Stimulated activated effector memory CD8-positive, alpha-beta T cell treated with anti-CD3 and anti-CD28 coated beads, Interleukin-12 subunit alpha, Interleukin-12 subunit beta, amount 100 ng/mL, for 72 hours (primary cell): ENCODE data around the gene SBDS.
"Not testable (repeated sequence)": the region's sequence is repeated elsewhere in the genome, so short reads cannot be mapped to it uniquely, and the experiment has no call there.

Source experiments
- ATAC-seq: fragments of 150-1000 bp; cut with Tn5 transposase; 2 replicates; pipeline ENCODE4 v1.10.0; 2021
- DNase-seq, 2 donors: peaks; one replicate each; pipeline ENCODE4 v3.0.0; 2021 to 2022; ENCODE audit warnings: low spot score in 2 of 2
- H3K27ac Mint-ChIP-seq: one replicate; pipeline ENCODE4 v1.8.0; 2022; ENCODE audit warnings: mild to moderate bottlenecking, mixed read lengths
- H3K36me3 Mint-ChIP-seq: one replicate; pipeline ENCODE4 v1.8.0; 2022; ENCODE audit warnings: mild to moderate bottlenecking, mixed read lengths
- H3K4me1 Mint-ChIP-seq: one replicate; pipeline ENCODE4 v1.8.0; 2022; ENCODE audit warnings: mixed read lengths
- H3K4me3 Mint-ChIP-seq: one replicate; pipeline ENCODE4 v1.8.0; 2022; ENCODE audit warnings: mild to moderate bottlenecking, mixed read lengths
- H3K9me3 Mint-ChIP-seq: one replicate; pipeline ENCODE4 v1.8.0; 2022; ENCODE audit warnings: mixed read lengths

The SBDS gene

DNA sequence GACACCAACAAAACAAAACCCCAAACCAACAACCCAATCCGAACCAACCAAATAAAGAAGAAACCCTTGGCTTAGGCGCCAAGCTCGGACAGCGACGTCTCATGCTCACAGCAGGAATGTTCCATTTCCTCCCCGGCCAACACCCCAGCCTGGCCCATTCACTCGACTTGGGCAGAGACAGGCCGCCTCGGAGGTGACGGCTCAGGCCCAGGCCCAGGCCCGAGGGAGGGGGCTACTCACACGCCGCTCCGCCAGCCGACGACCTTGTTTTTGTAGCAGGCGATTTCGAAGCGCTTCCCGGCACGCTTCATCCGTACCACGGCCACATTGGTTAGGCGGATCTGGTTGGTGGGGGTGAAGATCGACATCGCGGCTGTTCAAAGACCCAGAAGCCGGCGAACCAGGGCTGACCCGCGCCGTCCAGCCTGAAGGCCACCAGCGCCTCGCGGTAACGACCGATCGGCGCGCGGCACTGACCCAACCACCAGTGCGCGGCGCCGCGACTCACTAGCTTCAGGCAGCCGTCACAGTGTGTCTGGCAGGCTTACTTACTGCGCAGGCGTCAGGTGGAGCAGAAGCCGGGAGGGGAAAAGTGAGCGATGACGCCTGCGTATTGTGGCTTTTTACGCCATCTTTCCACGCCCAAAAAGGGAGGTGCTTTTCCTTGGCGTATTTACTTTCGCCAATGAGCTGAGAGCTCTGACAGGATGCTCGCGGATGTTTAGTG is at the start of gene SBDS:
SBDS (minus strand) TSS at position 537 of the 727 bp plus-strand sequence; CDS start at position 368, 169 bp downstream.
- ATAC-seq = peak; percentile 80
- H3K27ac Mint-ChIP-seq = peak within 1 kb of the TSS; percentile 100
- peaks cover 17% of the 10 kb centered on the region for H3K4me1 Mint-ChIP-seq
- H3K36me3 Mint-ChIP-seq = peaks cover 82% of the 10 kb centered on the region
- H3K9me3 Mint-ChIP-seq = not testable (repeated sequence)
- DNase-seq = peak; percentile 72 to 95
- H3K4me3 Mint-ChIP-seq = peak within 1 kb of the TSS; percentile 98

DNA sequence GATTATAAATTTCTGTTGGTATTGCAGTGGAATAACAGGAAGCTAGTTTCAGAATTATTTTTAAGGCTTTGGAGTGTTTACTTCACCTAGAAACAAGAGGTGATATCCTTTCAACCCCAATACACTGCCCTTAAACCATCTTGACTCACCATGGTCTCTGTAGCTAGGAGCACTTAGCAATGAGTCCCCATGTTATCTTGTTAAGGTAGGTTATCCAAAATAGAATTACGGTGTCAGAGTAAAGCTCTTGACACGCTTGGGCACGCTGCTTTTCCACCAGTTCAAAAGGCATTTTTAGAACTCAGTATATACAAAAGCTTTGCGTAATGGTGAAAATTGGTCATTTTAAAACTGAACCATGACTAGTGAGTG is 48.2 kb upstream of the SBDS start:
- ATAC-seq, H3K9me3 Mint-ChIP-seq, H3K27ac Mint-ChIP-seq, H3K4me3 Mint-ChIP-seq, DNase-seq: not testable (repeated sequence)
- Mint-ChIP-seq H3K36me3 (peaks cover 25% of the 10 kb centered on the region), H3K4me1 (peaks cover 15% of the 10 kb centered on the region)

DNA sequence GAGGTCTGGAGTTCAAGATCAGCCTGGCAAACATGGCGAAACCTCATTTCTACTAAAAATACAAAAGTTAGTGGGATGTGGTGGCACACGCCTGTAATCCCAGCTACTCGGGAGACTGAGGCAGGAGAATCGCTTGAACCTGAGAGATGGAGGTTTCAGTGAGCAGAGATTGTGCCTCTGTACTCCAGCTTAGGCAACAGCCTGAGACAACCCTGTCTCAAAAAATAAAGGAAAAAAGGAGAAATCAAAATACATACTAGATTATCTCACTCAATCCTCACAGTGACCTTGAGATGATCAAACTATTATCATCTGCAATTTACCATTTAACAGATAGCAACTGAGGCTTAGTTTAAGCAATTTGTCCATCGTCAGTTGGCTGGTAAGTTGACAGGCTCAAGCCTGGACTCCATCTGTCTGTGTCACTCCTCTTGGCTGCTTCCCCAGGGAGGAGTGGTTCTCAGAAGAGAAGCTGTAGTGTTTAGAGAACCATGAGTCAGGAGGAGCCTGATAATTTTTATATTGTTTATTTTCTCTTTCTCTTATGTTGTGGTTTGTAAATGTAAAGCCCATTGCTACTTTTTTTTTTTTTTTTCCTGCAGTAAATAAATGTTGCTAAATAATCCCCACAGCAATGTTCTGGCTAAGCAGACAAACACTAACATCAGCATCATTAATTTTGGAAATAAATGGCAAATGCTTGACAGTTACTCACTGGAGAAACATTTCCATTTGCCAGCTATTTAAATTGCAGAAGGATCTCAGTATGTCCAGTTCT is 47.6 kb upstream of the SBDS start:
- H3K36me3 Mint-ChIP-seq = peaks cover 24% of the 10 kb centered on the region
- not testable (repeated sequence) for H3K9me3 Mint-ChIP-seq, H3K4me3 Mint-ChIP-seq, ATAC-seq, DNase-seq
- H3K27ac Mint-ChIP-seq = peak overlapping the region; percentile 23
- peaks cover 15% of the 10 kb centered on the region for H3K4me1 Mint-ChIP-seq

DNA sequence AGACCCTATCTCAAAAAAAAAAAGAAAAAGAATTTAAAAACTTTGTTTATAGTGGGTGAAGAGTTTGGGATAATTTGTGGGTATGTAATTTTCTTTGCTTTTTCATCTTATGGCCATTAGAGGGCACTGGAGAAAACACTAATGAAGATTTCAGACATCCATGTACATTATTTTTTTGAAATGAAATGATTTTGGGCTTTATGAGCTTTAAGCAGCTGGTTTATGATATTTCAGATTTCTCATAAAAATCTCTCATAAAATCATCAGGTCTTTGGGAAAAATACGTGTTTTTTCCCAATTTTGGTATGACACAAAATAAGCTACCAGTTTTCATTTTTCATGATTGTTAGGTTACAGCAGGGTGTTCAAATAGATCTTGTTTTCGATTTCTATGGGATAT is 45.4 kb upstream of the SBDS start:
- not testable (repeated sequence) for H3K9me3 Mint-ChIP-seq, ATAC-seq, H3K27ac Mint-ChIP-seq

DNA sequence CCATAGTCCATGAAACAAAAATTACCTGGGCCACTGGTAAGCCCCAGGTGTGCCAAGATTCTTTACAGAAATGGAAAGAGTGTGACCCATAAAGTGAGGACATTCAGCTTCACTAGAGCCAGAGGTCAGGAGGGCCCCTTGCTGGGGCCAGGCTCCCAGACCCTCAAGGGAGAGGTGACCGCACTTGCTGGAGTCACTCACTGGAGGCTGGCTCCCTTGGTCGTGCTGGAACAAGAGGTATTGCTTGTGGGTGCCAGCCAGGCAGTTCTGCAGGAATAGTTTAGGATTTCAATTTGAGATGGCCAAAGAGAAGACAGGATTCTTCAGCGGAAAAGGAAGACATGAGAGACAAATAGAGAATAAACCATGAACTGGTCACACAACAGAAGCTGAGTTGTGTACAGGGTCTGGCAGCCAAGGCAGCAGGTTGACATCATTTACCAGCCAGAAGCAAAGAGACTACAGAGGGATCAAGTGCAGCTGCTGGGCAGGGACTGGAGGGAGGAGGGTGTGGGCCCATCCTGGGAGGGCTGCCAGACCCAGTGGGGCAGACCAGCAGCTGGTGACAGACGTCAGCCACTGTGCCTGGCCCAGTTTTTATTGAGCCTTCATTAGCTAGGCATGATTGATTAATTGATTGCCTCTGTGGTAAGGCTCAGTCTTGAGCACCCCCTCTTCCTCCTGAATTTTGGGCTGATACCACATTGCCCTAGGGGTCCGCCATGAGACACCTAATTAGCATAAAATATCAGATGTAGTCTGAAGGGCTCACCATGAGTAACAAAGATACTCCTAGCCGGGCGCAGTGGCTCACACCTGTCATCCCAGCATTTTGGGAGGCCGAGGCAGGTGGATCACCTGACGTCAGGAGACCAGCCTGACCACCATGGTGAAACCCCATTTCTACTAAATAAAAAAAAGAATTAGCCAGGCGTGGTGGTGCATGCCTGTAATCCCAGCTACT is 41.3 kb upstream of the SBDS start:
- ATAC-seq, H3K4me3 Mint-ChIP-seq, H3K27ac Mint-ChIP-seq, H3K4me1 Mint-ChIP-seq, H3K9me3 Mint-ChIP-seq, DNase-seq: not testable (repeated sequence)
- H3K36me3 Mint-ChIP-seq = peaks cover 44% of the 10 kb centered on the region

More for the DNA sequence above, 45.4 kb upstream of the SBDS start:
- not testable (repeated sequence) for H3K4me3 Mint-ChIP-seq, DNase-seq
- Mint-ChIP-seq H3K36me3 (peaks cover 24% of the 10 kb centered on the region), H3K4me1 (peaks cover 12% of the 10 kb centered on the region)

DNA sequence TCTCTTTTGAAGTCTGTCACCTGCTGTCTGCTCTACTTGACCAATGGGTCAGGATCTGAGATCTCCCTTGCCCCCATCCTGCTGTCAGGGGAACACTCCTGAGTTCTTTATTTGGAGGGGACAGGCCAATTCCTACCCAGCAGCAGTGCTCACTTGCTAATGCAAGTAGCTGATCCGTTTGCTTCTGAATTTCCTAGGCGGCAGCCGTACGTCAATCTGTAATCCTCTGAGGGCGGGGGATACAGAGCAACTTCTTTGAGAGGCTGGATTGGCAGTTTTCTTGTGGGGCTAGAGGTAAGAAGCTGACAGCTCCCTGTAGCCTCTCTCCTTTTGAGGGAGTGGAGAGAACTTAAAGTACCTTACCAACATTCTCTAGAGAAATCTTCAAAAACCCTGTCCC is 37.9 kb upstream of the SBDS start:
- Mint-ChIP-seq H3K4me1 (no peaks in the 10 kb centered on the region), H3K27ac (peak overlapping the region; percentile 34), H3K36me3 (peaks cover 51% of the 10 kb centered on the region), H3K9me3 (no peaks in the 10 kb centered on the region), H3K4me3 (no peak overlapping the region)
- ATAC-seq (no peak), DNase-seq (no peak)

DNA sequence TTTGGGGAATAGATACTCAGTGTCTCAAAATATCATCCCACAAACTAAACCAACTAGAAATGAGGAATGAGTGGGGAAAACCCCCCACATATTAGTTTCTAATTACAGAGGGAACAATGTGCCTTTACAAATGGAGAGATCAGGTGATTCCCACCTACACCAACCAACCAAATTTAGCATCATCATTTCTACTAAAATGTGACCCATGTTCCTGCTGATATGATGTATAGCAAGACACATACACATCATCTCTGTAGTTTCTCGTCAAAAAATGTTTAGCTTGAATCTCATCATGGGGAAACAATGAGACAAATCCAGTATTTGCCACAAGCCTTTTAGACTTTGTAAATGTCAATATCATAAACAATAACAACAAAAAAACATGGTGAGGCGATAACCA is 36.3 kb upstream of the SBDS start:
- H3K27ac Mint-ChIP-seq, DNase-seq, H3K4me1 Mint-ChIP-seq, H3K9me3 Mint-ChIP-seq, H3K4me3 Mint-ChIP-seq: not testable (repeated sequence)
- H3K36me3 Mint-ChIP-seq = peaks cover 67% of the 10 kb centered on the region
- peak; percentile 74 for ATAC-seq

DNA sequence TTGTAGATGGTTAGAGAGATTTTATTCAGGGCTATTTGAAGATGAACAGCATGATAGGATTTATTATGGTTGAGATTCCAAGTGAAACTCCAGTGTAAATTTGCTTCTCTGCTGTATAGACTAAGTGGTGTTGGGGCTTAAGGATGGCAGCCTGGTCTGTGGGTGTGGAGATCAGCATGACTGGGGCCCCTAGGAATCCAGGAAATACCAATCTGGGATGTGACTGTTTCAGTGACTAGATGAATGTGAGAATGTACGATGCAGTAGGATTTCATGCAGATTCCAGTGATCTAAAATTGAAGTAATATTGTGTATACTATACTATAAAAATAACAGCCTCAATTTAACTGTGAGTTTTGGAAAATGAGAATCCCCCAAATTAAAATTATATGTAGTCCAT is 30.1 kb upstream of the SBDS start:
- DNase-seq, H3K4me1 Mint-ChIP-seq, H3K4me3 Mint-ChIP-seq, ATAC-seq, H3K27ac Mint-ChIP-seq, H3K9me3 Mint-ChIP-seq: not testable (repeated sequence)
- H3K36me3 Mint-ChIP-seq = peaks cover 91% of the 10 kb centered on the region

DNA sequence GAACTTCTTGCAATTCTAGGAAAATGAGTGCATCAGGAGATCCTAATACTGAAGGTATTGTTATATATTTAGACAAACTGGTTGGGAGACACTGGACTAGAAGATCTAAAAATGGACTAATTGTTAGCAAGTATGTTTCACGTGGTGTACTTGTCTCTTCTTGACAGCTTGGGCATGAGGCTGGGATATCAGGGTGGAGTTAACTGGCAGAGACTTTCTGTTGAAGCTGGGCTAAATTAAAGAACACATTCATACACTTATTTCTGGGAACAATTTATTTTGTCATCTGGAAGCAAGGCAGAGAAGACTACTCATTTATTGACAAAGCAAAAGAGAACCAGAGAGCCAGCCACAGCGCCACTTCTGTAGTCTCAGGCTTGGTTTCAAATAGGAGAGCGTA is 27.1 kb upstream of the SBDS start:
- Mint-ChIP-seq H3K27ac (no peak overlapping the region), H3K4me3 (no peak overlapping the region), H3K4me1 (no peaks in the 10 kb centered on the region), H3K36me3 (peaks cover 97% of the 10 kb centered on the region), H3K9me3 (no peaks in the 10 kb centered on the region)
- ATAC-seq = no peak
- no peak for DNase-seq

DNA sequence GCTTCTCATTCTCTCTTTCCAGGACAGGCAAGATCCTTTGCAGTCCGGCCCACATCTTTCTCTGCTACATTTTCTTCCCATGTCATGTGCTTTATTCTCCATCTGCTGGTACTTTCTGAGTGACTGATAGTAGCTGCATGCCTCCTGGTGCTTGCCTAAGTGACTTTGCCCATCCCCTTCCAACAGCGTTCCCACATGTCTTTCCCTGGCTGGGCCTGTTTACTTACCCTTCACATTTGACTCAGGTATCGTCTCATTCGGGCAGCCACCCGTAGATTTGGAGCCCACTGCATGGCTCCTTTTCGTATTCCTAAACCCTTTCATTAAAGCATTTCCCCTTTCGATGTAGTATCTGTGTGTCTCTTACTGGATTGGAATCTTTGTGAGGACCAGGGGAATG is 25.9 kb upstream of the SBDS start:
- H3K36me3 Mint-ChIP-seq = peaks cover 97% of the 10 kb centered on the region
- no peaks in the 10 kb centered on the region for H3K9me3 Mint-ChIP-seq
- no peak overlapping the region for H3K4me3 Mint-ChIP-seq
- DNase-seq = no peak
- no peaks in the 10 kb centered on the region for H3K4me1 Mint-ChIP-seq
- no peak for ATAC-seq
- no peak overlapping the region for H3K27ac Mint-ChIP-seq

DNA sequence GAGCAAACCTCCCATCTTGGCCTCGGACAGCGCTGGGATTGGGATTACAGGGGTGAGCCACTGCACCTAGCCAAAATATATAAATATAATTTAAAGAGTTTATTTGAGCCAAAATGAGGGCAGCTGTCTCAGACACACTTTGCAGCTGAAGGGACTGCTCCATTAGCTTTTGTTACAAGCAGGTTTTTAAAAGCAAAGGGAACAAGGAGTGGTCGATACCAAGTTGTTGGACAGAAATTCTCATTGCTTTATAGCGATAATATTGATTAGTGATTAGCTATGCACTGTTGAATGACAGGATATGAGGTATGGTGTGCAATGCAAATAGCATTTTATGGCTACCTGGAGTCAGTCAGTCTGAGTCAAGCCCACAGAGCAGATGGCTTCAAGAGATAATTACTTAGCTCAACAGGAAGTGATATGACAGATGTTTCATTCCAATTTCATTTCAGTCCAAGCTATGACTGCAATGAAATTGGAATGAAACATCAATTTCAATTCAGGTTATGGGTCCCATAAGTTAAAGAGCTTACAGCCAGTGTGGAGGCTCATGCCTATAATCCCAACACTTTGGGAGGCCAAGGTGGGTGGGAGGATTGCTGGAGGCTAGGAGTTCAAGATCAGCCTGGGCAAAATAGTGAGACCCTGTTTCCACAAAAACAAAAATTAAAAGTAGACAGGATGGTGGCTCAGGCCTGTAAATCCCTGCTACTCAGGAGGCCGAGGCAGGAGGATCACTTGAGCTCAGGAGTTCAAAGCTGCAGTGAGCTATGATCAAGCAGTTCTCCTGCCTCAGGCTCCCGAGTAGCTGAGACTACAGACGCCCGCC is 24.4 kb upstream of the SBDS start:
- ATAC-seq (peak; percentile 90), DNase-seq (no peak)
- H3K4me1 Mint-ChIP-seq = no peaks in the 10 kb centered on the region
- H3K4me3 Mint-ChIP-seq = no peak overlapping the region
- peaks cover 97% of the 10 kb centered on the region for H3K36me3 Mint-ChIP-seq
- no peaks in the 10 kb centered on the region for H3K9me3 Mint-ChIP-seq
- H3K27ac Mint-ChIP-seq = peak overlapping the region; percentile 9

DNA sequence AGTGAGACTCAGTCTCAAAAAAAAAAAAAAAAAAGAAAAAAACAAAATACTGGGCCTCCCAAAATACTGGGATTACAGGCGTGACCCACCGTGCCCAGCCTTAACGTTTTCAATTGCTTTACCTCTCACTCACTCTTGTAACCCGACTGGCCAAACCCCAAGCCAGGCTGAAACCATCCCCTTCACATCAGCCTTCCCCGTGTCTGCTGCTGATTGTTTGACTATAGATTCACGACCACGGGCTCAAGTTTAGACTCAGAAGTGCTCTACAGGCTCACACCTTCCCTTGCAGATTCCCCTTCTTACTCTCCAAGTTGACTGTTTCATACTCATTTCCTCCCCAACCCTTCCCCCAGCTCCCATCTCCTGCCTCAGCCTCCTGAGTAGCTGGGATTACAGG is 23.6 kb upstream of the SBDS start:
- Mint-ChIP-seq H3K9me3 (no peaks in the 10 kb centered on the region), H3K36me3 (peaks cover 97% of the 10 kb centered on the region), H3K4me1 (no peaks in the 10 kb centered on the region), H3K4me3 (no peak overlapping the region), H3K27ac (peak overlapping the region; percentile 9)
- DNase-seq (no peak), ATAC-seq (peak; percentile 44)

DNA sequence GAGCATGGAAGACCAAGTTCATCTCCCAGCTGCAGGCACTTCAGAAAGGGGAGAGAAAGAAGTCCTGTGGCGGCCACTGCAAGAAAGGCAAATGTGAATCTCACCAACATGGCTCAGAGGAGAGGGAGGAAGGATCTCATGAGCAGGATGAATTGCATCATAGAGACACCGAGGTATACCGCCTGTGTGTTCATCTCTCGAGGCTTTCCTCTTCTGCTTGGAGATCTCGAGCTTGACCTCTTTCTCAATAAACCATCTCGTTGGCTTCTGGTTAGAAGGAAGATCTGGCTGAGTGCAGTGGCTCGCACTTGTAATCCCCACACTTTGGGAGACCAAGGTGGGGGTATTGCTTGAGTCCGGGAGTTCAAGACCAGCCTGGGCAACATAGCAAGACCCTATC is 22.6 kb upstream of the SBDS start:
- H3K4me3 Mint-ChIP-seq, H3K4me1 Mint-ChIP-seq, DNase-seq, ATAC-seq, H3K9me3 Mint-ChIP-seq, H3K27ac Mint-ChIP-seq: not testable (repeated sequence)
- peaks cover 100% of the 10 kb centered on the region for H3K36me3 Mint-ChIP-seq

DNA sequence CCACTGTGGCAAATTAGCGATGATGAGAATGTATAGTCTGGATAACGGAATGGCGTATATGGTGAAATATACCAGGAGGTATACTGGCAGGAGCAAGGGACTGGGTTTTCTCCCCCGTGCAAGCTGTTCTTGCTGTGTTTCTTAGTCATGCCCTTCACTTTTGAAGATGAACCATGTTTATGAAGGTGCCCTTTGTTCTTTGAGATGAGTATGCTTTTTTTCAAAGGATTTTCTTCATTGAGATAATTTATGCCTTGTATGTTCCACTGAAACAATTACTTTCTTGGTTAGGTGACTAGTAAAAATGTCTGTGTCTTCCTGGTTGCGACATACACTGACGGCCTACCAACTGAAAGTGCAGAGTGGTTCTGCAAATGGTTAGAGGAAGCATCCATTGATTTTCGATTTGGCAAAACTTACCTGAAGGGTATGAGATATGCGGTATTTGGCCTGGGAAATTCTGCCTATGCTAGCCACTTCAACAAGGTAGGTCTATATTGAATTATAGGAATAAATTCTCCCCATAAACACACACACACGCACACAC is 18.8 kb upstream of the SBDS start:
- H3K9me3 Mint-ChIP-seq, H3K4me3 Mint-ChIP-seq, H3K4me1 Mint-ChIP-seq, DNase-seq, ATAC-seq, H3K27ac Mint-ChIP-seq: not testable (repeated sequence)
- H3K36me3 Mint-ChIP-seq = peaks cover 100% of the 10 kb centered on the region
